ENCODE results near the gene PRXL2B.

DNA sequence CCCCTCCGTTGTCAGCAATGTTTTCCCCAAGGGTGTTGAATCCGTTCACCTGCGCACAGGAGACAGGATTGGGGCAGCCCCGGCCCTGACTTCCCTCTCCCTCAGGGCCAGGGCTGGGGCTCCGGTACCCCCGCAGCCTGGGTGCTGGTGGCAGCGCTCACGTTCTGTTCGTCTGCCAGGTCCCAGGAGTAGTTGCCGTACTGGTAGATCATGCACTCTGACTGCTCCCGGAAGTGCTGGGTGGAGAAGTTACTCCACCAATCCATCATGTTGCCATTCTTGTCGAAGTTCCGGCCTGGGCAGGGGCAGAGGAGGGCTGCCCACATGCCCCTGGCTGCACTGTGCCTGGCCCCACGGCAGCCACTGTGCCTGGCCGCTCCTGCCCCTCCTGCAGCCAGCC is 6.1 kb downstream of the PRXL2B start:
- TF ChIP-seq POLR2A (IDR thresholded peaks at IDR 0.05; ENCODE audit: low read length) (no peak), GATA1 (IDR thresholded peaks at IDR 0.05; ENCODE audit: low read depth, low read length) (no peak)
